AG04449 (cell line): ENCODE measurements around the gene AFF2.

Experiments
- CTCF ChIA-PET: fragments of 350-600 bp; formaldehyde crosslinking; extraction: SDS; loops from one replicate; lab custom pipeline; 2021; ENCODE audit warnings: antibody characterized with exemption; lab: Yijun Ruan, JAX
- POLR2A ChIA-PET: fragments of 400-600, 350-600 bp; formaldehyde crosslinking; extraction: SDS; loops from one replicate; lab custom pipeline; 2020; ENCODE audit warnings: antibody characterized with exemption, inconsistent platforms; lab: Yijun Ruan, JAX
- DNase-seq: peaks from one replicate; pipeline ENCODE4 v3.0.0-alpha.2; 2010; ENCODE audit warnings: low read depth, low spot score
- H3K4me3 ChIP-seq: 2 replicates; pipeline ENCODE4 v1.5.1; 2011; ENCODE audit warnings: low read depth, mild to moderate bottlenecking, control low read depth, low read length
- CTCF ChIP-seq: IDR thresholded peaks from one replicate; pipeline ENCODE4 v1.5.1; 2011; ENCODE audit warnings: mild to moderate bottlenecking, moderate library complexity, low read length, control low read depth, inconsistent platforms; ENCODE audit not compliant: insufficient read depth; ENCODE audit errors: missing control alignments

The AFF2 gene

GRCh38 chrX:148643460-148643859 is 143.0 kb downstream of the AFF2 start:
- no peak for DNase-seq
- ChIA-PET POLR2A (no interaction called here), CTCF (no interaction called here)
- TF ChIP-seq CTCF, result no peak
- H3K4me3 ChIP-seq, result no peak overlapping the region

- TF ChIP-seq CTCF, result no peak
- no peak overlapping the region for H3K4me3 ChIP-seq
- ChIA-PET POLR2A (no interaction called here), CTCF (no interaction called here)
- DNase-seq, result no peak
Observed at GRCh38 chrX:148647651-148648050, 147.2 kb downstream of the AFF2 start.

DNA sequence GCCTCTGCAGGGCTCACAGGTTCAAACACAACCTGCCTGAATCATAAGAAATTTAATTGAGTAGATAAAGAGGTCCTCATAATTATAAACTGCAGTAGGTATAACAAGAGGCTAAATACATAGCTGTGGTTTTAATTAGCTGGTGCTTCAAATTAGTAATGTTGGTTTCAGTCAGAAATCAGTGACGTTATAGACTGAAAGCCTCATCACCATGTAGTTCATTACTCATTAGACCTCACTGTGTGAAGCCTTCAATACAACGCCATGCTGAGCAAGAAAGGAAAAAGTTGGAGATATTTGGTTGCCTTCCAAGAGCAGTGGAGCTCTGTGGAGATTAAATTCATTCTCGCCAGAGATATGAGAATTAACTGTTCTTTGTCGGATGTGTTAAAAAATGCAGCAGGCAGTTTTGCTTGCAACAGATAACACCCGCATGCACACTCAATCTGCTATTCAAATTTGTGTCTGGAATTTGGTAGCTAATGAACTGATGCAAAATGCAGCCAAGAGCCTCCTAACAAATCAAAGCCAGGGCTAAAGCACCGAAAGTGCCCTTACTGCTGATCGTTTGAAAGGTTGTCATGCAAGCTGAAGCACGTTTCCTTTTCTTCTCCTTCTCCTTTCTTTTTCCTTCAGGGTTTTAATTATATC is 148.9 kb downstream of the AFF2 start:
- no peak for TF ChIP-seq CTCF
- DNase-seq, result no peak
- CTCF ChIA-PET, result no interaction called here
- POLR2A ChIA-PET, result no interaction called here
- no peak overlapping the region for H3K4me3 ChIP-seq

DNA sequence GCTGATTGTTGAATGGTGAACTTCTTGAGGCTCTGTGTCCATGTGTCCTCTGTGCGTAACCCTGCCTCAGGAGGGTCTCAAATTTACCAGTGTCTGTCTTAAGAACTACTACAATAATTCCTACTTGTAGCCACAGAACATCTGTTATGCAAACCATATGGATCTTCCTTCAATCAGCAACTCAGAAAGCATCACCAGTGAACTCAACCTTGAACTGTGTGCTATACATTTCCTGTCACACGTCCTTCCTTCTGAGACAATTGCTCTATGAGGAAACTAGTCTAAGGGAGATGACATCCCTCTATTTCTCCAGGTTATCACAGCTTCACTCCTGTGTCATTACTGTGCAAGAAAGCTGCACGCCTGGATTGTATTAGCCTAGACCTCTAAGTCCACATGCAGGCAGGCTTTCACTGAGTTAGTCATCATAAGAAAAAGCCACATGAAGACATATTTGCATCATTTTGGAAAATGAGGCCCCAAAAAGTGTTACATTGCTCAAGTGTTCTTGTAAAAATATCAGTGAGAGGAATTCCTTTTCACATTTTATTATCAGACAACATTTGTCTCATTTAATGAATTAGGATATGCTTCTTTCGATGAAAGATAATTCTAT is 157.8 kb downstream of the AFF2 start:
- no peak for DNase-seq
- no peak overlapping the region for H3K4me3 ChIP-seq
- POLR2A ChIA-PET, result no interaction called here
- no peak for TF ChIP-seq CTCF
- CTCF ChIA-PET, result no interaction called here

DNA sequence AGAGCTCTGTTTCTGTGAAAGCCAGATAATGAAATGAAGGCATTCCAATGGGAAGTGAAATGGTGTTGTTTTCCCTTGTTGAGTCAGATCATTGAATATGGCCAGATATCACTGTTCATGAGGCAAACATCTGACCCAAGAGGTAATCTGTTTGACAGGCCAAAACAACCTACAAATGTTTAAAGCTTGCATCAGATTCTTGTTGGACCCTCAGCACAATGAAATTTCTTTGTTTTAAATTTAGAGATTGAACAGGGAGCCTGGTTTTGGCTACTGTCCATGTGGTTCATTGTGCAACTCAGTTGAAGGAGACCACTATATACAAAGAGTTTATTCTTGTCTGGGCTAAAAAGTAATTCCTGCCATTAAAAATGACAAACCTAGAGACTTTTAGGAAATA is 159.1 kb downstream of the AFF2 start:
- no peak for DNase-seq
- ChIA-PET CTCF (interaction anchor here (1.3 kb wide), 1 partner anchor 811 kb away, joined by 4 read pairs; no protein-coding TSS in a partner anchor), POLR2A (no interaction called here)
- H3K4me3 ChIP-seq, result no peak overlapping the region
- no peak for TF ChIP-seq CTCF

- DNase-seq, result no peak
- CTCF ChIA-PET, result no interaction called here
- no peak overlapping the region for H3K4me3 ChIP-seq
- no peak for TF ChIP-seq CTCF
- POLR2A ChIA-PET, result no interaction called here
Observed at GRCh38 chrX:148661035-148661434, 160.6 kb downstream of the AFF2 start.
